H1 (cell line): ENCODE measurements around the gene ARSK. TPM values are rescaled to one million over a fixed set of nuclear protein-coding genes. Genes with fewer than 3 reads are reported as not detected.

Experiments used
- BACH1 ChIP-seq: IDR thresholded peaks from 2 replicates; pipeline ENCODE4 v1.6.1; 2012; ENCODE audit warnings: low read length, improper control_type of control experiment
- CEBPB ChIP-seq: IDR thresholded peaks from 2 replicates; pipeline ENCODE4 v1.6.1; 2012; ENCODE audit warnings: low read depth, low read length
- CTBP2 ChIP-seq: IDR thresholded peaks from 2 replicates; pipeline ENCODE4 v1.7.0; 2011; ENCODE audit warnings: borderline replicate concordance, mild to moderate bottlenecking, moderate library complexity, mixed read lengths, low read length; ENCODE audit not compliant: insufficient read depth, insufficient read length
- SAP30 ChIP-seq: fragments of 300-600 bp; sonication (generic); IDR thresholded peaks from 2 replicates; pipeline ENCODE4 v1.7.1; 2012; ENCODE audit warnings: low read length, moderate library complexity, mild to moderate bottlenecking, inconsistent platforms; ENCODE audit not compliant: insufficient read depth, insufficient replicate concordance
- ZNF274 ChIP-seq: IDR thresholded peaks from 2 replicates; pipeline ENCODE4 v1.7.0; 2012; ENCODE audit warnings: low read length, borderline replicate concordance; ENCODE audit errors: extremely low read depth
- polyA plus RNA-seq, 7 experiments: library from polyadenylated mRNA; depleted of rRNA in 3 of 7; stranded (reverse) in 5 of 7; unstranded in 2 of 7; fragments of >200 nt in 5 of 7; fragments of 200-250 nt in 2 of 7; gene quantifications; 1 replicate in 5 of 7; 2 replicates in 1 of 7; 4 replicates in 1 of 7; pipeline versions ENCODE4 v1.2.1 to v1.2.3, GENCODE V29; 2011 to 2013; ENCODE audit warnings: missing spikeins in 2 of 7, mixed read lengths in 2 of 7
- total RNA-seq: library from RNA; stranded (reverse); fragmentation: NEBNext Ultra II Directional; extraction: Animal tissue kit (Norgen Biotek cat#: 25700); gene quantifications from 2 replicates; pipeline ENCODE4 v1.2.1, GENCODE V29; 2021

ARSK gene
- total and polyA plus RNA-seq, 2 of the 8 experiments (the other 6 are each of a cell fraction or from before 2014, with no cell fraction given): 8.4 to 14.1 TPM

GRCh38 chr5:95641741-95642220 is 86.9 kb downstream of the ARSK start (continued):
- TF ChIP-seq BACH1 (no peak), ZNF274 (no peak), CEBPB (no peak), SAP30 (no peak), CTBP2 (no peak)
